HG02588 (cell line): ENCODE measurements around the gene MALT1.
A peak's percentile ranks its signal among the peaks of the same experiment; 100 is the strongest.
"Not testable (repeated sequence)": the region's sequence is repeated elsewhere in the genome, so short reads cannot be mapped to it uniquely, and the experiment has no call there.

Experiments
- ATAC-seq: cut with Tn5 transposase; IDR thresholded peaks from one replicate; pipeline ENCODE4 v1.9.1; 2021; ENCODE audit warnings: mild to moderate bottlenecking, moderate library complexity; ENCODE audit not compliant: unreplicated experiment

The MALT1 gene, protein sequence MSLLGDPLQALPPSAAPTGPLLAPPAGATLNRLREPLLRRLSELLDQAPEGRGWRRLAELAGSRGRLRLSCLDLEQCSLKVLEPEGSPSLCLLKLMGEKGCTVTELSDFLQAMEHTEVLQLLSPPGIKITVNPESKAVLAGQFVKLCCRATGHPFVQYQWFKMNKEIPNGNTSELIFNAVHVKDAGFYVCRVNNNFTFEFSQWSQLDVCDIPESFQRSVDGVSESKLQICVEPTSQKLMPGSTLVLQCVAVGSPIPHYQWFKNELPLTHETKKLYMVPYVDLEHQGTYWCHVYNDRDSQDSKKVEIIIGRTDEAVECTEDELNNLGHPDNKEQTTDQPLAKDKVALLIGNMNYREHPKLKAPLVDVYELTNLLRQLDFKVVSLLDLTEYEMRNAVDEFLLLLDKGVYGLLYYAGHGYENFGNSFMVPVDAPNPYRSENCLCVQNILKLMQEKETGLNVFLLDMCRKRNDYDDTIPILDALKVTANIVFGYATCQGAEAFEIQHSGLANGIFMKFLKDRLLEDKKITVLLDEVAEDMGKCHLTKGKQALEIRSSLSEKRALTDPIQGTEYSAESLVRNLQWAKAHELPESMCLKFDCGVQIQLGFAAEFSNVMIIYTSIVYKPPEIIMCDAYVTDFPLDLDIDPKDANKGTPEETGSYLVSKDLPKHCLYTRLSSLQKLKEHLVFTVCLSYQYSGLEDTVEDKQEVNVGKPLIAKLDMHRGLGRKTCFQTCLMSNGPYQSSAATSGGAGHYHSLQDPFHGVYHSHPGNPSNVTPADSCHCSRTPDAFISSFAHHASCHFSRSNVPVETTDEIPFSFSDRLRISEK

DNA sequence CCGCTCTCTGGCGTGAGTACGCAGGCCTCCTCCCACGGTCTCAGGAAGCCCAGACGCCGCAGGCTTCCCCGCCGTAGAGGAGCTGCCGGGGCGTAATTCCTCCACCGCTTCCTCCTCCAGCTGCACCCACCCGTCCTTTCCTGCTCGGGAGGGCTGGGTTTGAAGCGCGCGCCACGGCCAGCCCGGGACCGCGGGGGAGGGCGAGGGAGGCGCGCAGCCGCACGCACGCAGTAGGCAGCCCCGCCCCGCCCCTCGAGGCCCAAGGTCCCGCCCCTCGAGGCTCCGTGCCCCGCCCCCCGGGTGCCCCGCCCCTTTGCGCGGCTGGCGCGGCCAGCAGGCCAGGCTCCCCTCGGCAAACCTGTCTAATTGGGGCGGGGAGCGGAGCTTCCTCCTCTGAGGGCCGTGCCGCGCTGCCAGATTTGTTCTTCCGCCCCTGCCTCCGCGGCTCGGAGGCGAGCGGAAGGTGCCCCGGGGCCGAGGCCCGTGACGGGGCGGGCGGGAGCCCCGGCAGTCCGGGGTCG, at the start of gene MALT1:
TSS of gene MALT1 (plus strand) at position 355 of the 521 bp plus-strand sequence. CDS start 179 bp downstream, outside the sequence.
- peak; percentile 74 for ATAC-seq

DNA sequence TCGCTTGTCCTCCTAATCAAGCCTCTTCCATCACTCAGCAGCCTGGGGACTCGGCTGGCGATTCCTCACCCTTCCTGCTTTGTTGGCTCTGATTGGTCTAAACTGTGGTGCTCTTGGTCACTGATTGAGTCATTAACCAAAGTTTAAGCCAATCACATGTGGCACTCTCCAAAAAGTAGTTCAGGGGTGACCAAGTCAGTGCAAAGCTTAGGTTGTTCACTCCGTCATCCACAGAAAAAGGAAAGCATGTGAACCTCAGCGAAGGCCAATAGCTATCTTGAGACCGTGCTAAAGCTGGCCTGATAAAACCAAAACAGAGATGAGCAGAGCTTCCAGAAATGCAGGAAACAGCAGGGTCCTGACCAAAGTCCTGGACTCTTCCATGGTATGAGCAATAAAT, 47.3 kb upstream of the MALT1 start:
- no peak for ATAC-seq

DNA sequence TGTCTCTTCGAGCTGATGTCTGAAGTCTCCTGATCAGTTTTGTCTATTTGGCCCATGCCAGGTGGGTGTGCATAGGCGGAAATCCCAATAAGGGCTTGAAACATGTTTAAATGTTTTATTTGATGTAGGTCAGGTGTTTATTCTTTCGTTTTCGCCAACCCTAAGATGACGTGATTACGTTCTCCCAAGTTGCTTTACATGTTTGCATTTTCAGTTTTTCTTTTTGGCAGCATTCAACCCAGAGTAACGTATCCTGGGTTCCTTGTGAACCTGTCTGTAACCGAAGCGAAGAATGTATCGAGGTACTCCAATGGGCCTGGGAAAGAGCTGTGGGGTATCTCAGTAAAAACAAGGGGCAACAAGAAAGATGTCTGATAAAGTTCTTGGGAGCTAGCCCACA, 45.4 kb upstream of the MALT1 start:
- ATAC-seq, result no peak

DNA sequence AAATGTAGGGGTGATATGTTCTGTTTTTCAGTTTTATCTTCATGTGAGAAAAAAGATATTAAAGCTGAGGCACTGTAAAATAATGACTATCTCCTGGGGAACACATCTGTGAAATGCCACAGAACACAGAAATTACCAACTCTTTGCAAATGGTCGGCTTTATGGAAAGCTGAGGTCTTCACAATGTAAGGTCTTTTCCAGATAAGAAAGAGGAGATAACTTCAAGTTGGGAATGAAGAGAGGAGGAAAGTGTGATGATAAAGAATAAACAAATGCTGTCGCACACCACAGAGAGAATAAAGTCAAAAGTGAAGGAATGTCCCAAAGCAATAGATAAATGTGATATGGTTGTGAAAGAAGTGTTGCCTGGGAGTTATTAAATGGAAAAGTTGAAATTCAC, 41.2 kb upstream of the MALT1 start:
- no peak for ATAC-seq

DNA sequence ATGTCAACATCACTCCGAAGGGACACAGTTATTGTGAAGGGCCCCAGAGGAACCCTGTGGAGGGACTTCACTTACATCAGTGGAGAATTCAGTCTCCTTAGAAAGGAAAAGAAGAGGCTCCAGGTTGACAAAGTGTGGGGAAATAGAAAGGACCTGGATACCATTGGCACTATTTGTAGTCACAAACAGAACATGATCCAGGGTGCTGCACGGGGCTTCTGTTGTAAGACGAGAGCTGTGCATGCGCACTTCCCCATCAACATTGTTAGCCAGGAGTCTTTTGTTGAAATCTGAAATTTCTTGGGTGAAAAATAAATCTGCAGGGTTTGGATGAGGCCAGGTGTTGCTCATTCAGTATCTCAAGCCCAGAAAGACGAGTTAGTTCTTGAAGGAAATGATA, 40.0 kb upstream of the MALT1 start:
- ATAC-seq, result no peak

DNA sequence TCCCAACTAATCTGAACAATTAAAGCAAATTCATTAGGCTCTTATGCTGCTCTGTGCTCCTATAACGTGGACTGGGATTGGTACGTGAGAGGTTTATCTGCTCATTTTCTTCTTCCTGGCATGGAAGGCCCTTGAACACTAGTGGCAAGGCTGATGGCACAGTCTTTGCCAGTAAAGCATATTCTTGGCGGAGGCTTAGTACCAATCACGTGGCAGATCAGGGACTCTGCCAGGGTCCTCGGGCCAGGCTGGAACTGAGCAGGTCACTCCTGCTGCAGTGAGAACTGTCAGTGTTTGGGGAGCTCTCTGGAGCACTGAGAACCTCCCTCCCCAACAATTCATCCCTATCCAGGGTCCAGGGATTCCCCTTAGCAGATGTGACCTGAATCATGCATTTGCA, 38.7 kb upstream of the MALT1 start:
- ATAC-seq, result no peak

DNA sequence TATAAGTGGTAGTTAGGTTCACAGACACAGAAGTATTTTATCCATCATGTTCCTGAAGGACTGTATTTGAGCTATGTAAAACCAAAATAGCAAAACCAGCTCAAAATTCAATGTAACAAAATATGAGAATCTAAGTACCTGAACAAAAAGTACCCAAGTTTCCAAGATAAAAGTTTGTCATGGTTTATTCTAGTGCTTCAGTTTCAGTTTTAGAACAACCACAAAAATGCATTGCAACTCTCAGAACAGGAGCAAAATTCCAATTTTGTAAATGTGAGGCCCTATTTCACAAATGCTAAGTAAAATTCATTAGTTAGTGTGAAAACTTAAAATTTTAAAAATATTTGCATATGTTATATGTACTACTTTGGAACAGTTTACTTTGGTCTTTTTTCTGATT, 37.4 kb upstream of the MALT1 start:
- no peak for ATAC-seq

DNA sequence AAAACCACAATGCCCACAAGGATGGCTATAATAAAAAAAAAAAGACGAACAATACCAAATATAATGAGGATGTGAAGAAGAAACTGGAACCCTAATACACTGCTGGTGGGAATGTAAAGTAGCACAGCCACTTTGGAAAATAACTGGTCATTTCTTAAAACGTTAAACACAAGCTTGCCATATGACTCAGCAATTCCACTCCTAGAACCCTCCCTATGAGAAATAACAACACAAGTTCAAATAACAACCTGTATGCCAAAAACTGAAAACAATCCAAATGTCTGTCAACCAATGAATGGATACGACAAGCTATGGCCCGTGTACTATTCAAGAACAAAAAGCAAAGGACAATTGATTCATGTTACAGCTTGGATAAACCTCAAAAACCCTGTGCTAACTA, 35.4 kb upstream of the MALT1 start:
- ATAC-seq, result no peak

DNA sequence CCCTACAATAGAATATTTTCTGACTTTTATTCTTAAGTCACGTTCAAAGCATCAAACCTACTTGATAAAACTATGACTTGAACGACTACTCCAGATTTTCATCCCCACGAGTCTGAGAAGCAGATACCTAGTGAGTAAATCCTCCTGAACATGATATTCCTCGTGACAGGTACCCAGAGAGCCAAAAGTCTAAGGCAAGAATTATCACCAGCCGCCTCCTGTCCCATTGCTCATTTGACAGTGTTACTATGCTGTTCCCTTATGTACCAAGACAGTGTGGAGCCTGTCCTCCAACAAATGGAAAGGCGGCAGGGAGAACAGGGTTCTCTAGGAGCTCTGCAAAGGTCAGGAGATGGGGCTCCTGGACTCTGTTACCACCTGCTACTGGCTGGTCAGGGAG, 34.1 kb upstream of the MALT1 start:
- no peak for ATAC-seq

DNA sequence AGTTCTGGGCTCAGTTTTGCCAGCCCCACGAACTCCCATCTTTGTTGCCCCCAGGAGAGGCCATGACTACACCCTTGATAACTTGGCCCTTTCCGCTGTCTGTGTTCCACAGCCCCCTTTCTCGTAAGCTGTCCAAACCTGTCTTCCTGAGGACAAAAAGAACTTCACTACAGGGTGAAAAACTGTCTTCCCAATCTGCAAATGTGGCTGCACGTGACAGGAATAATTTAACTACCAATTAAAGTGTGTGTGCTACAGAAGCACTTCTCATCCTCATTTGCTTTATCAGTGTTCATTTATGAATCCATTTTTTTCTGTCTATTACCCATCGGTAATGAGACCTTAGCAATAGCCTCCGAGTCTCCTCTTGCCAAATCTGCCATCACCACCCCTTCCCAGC, 33.3 kb upstream of the MALT1 start:
- no peak for ATAC-seq

DNA sequence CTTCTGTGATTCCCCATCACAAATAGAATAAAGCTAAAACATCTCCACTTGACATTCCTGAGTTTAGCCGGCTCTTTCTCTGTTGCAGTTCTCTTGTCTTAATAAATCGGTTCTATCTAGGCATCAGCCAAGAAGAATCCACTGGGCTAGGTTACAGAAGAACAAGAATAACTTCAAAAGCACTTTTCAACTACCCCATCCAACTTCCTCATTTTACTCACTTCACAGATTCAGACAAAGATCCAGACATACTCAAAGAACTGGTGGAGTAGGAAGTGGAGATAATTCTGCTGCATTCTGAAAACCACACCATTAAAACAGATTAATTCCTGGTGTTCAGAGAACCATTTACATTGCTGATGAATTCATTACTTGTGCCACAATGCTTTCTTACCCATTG, 32.8 kb upstream of the MALT1 start:
- peak; percentile 48 for ATAC-seq

DNA sequence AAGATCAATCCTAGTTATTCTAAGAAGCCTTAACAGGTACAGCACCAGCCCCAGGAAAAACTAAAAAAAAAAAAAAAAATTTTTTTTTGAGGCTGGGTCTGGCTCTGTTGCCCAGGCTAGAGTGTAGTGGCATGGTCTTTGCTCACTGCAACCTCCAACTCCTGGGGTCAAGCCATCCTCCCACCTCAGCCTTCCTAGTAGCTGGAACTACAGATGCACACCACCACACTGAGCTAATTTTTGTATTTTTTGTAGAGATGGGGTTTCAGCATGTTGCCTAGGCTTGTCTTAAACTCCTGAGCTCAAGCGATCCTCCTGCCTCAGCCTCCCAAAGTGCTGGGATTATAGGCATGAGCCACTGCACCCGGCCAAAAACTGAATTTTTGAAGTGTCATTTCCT, 32.0 kb upstream of the MALT1 start:
- no peak for ATAC-seq

DNA sequence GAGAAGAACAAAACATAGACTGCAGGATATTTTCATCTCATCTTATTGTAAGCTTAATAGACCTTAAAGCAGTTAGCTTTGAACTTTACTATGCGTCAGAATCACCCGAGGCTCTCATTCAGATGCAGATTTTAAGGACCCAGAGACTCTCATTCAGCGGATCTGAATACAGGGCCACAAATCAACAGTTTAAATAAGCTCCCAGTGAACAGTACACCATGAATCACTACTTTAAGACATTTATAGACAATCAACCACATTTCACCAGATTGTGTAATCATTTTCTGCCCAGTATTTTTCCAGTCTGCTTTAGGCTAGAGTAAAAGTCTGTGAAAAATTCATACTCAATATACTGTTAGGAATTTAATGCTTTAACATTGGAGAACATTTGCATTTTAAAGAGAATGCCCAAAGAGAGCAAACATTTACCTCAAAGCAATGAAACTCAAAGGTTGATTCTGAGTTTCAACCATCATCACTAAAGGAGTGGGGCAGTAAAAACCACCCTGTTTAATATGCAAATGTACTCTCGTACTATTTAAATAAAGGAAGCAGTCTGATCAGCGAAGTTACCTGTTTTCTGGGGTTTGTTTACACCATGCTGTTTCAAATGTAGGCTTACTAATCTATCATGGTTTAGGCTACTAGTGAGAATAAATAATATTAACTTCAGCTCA, 31.4 kb upstream of the MALT1 start:
- peak; percentile 42 for ATAC-seq

DNA sequence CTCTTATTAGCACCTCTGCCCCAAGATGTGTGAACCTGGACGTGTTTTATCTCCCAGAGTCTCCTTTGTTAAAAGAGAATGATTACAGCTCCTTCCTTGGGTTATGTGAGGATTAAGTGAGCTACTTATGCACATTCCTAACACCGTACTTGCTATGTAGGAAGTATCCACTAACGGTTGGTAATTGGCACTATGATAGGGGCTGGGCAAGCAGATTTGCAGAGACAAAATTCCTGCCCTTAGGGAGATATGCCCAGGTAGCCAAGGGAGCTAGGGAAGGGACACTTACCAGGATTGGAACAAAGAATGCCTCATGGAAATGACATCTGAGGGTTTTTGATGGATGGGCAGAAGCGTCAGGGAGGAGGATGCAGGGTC, 30.8 kb upstream of the MALT1 start:
- no peak for ATAC-seq

DNA sequence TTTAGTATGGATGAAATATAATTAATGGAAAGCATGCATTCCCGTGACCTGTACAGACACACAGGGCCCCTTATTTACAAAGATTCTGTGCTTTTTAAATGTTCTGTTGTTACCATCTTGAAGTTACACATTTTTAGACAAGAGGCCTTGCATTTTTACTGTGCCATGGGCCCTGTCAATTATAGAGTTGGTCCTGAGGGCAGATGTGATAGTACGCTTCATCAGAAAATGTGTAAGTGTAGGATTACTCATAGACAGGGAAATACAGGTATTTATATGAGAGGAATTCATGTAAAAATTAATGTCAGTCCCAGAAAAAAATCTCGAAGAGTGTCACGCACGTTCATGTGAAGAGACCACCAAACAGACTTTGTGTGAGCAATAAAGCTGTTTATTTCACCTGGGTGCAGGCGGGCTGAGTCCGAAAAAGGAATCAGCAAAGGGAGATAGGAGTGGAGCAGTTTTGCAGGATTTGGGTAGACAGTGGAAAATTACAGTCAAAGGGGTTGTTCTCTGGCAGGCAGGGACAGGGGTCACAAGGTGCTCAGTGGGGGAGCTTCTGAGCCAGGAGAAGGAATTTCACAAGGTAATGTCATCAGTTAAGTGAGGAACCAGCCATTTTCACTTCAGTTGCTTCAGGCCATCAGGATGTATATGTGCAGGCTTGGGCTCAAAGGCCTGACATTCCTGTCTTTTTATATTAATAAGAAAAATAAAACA, 30.2 kb upstream of the MALT1 start:
- no peak for ATAC-seq

DNA sequence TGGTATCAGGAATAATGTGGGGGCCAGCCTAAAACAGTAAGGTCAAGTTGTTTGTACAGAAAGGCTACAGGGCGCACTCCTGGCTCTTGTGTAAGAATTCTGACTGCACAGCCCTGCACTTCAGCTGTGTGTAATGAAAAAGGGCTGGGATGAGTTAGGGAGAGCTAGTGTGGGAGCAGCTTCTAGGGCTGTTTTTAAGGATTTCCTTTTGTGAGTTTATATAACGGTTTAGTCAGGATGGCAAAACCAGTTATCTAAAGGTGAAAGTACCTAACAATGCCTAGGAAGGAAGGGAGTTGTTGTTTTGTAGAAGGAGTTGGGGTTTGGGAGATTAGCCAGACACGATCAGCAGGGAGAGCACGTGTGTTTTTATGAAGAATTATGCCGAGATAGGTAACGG, 27.7 kb upstream of the MALT1 start:
- ATAC-seq, result not testable (repeated sequence)

DNA sequence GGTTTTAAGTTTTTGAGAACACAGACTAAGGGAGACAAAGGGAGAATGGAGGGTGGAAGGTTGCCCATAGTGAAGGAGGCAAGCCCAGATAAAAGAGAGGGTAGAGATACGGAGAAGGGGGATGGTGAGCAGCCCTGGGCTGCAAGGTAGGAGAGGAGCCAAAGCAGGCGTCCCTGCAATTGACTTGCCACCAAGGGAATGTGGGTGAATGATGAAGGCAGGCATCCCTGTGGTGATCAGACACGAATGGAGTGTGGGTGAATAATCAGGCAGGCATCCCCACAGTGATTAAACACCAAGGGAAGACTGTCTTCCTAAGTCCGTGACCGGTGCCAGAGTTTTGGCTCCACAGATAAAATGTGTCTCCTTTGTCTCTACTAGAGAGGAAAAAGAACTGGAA, 25.9 kb upstream of the MALT1 start:
- ATAC-seq, result no peak

DNA sequence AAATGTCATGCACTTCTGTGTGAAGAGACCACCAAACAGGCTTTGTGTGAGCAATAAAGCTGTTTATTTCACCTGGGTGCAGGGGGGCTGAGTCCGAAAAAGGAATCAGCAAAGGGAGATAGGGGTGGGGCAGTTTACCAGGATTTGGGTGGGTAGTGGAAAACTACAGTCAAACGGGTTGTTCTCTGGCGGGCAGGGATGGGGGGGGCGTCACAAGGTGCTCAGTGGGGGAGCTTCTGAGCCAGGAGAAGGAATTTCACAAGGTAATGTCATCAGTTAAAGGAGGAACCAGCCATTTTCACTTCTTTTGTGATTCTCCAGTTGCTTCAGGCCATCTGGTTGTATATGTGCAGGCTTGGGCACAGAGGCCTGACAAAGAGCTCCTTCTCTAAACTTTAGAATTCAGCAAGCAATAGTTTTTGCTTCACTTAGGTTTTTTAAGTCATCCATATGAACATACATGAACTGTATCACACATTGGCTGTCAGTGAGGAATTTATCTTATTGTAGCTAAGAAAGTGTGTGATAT, 24.9 kb upstream of the MALT1 start:
- no peak for ATAC-seq

DNA sequence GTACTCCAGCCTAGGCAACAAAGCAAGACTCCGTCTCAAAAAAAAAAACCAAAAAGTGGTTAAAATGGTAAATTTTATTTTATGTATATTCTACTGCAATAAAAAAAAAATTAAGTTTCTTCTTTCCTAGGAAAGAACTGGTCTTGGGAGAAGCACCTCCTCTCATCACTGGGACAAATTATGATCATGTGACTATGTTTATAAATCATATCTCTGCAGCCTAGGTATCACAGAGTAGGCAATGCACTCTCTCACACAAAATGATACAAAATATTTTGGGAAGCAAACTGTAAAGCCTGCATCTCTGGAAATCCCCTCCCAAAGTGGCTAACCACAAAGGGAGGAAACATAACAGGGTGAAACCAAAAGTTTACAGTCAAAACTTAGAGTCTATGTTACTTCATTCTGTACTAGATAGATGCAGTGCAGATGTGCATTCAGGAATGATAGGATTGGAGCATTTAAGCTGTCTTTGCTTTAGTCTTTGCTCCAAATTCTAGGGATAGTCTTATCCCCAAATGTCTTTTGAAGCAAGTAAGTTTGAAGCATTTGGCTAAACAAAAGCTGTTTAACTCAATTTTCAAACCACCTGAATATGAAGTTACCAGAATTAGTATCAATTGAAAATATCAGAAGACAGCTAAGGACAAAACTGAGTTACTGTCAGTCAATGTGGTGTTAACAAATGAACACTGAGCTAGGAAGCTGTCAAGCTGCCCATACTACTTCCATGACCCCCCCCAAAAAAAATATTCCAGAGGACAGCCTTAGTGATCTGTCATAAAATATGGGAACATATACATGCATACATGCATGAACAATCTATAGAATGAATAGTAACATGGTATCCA, 21.1 kb upstream of the MALT1 start:
- peak; percentile 93 for ATAC-seq

DNA sequence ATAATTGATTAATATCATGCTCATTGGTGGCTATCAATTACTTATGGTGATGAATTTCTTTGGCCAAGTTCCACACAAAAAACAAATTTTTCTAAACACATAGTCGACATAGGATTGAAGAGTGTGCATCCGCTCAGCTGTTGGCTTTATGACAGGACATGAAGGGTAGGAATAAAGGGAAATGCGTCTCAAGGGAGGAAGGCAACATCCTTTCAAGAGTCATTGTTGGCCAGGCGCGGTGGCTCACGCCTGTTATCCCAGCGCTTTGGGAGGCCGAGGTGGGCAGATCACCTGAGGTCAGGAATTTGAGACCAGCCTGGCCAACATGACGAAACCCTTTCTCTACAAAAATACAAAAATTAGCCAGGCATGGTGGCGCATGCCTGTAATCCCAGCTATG, 20.4 kb upstream of the MALT1 start:
- not testable (repeated sequence) for ATAC-seq
